ENCODE measurements around the gene SLC45A3. TPM values are rescaled to one million over a fixed set of nuclear protein-coding genes. Genes with fewer than 3 reads are reported as not detected.

SLC45A3 gene
- total RNA-seq, 1 experiment from 2014 or later: 3.0 TPM

- intact Hi-C loops (cut with micrococcal nuclease; ENCODE audit: unreplicated experiment): no loop called here
- H3K4me3 ChIP-seq (ENCODE audit: low read depth in 2 of 2, low read length in 2 of 2): no peak overlapping the region
- no peak for DNase-seq (ENCODE audit: low read depth, low spot score)
- no peak overlapping the region for H3K27ac ChIP-seq (ENCODE audit: low read length)
- in situ Hi-C loops (cut with HindIII; ENCODE audit: low pct_unique_long_range_greater_than_20kb, low sequenced_read_pairs): no loop called here
- H3K27me3 ChIP-seq (ENCODE audit: control insufficient read depth, insufficient read depth, low read length): no peaks in the 10 kb centered on the region
- TF ChIP-seq POLR2AphosphoS5 (IDR thresholded peaks at IDR 0.05; ENCODE audit: low read depth, low read length): no peak
- TF ChIP-seq TCF7L2 (IDR thresholded peaks at IDR 0.05; ENCODE audit: low read depth, low read length): no peak
- TF ChIP-seq REST (IDR thresholded peaks at IDR 0.05; ENCODE audit: insufficient read depth in 1 of 2, low read depth in 2 of 2, low read length in 1 of 2): no peak
- TF ChIP-seq CTCF (IDR thresholded peaks at IDR 0.05): no peak
- no peak for TF ChIP-seq SIN3A (IDR thresholded peaks at IDR 0.05; ENCODE audit: borderline replicate concordance, insufficient read depth, low read depth, low read length)
- ChIA-PET POLR2A (no interaction called here), CTCF (no interaction called here)
- no peaks in the 10 kb centered on the region; the same call in 1 of the 2 replicates for H3K4me1 ChIP-seq (ENCODE audit: control insufficient read depth, insufficient read depth, low read length)
- 0 out of 2 replicates have a peak, but pooled peaks have one; percentile 20 for ATAC-seq
- BruUV-seq (replicated peaks): no TSS peak
- H3K36me3 ChIP-seq (ENCODE audit: control insufficient read depth, insufficient read depth, low read length): no peaks in the 10 kb centered on the region
- H3K9me3 ChIP-seq (ENCODE audit: control insufficient read depth, insufficient read depth, low read depth, low read length): no peaks in the 10 kb centered on the region
Observed at GRCh38 chr1:205693421-205693991, 13.2 kb upstream of the SLC45A3 start.

GRCh38 chr1:205692423-205692822 lies 12.1 kb upstream of the SLC45A3 start:
- POLR2A ChIA-PET: no interaction called here
- BruUV-seq (replicated peaks): no TSS peak

More at GRCh38 chr1:205692423-205692822, 12.1 kb upstream of the SLC45A3 start:
- Histone ChIP-seq H3K27ac (ENCODE audit: low read length) (no peak overlapping the region), H3K27me3 (ENCODE audit: control insufficient read depth, insufficient read depth, low read length) (no peaks in the 10 kb centered on the region), H3K4me1 (ENCODE audit: control insufficient read depth, insufficient read depth, low read length) (no peaks in the 10 kb centered on the region; the same call in 1 of the 2 replicates), H3K9me3 (ENCODE audit: control insufficient read depth, insufficient read depth, low read depth, low read length) (no peaks in the 10 kb centered on the region), H3K36me3 (ENCODE audit: control insufficient read depth, insufficient read depth, low read length) (no peaks in the 10 kb centered on the region), H3K4me3 (ENCODE audit: low read depth in 2 of 2, low read length in 2 of 2) (no peak overlapping the region)
- intact Hi-C loops (cut with micrococcal nuclease; ENCODE audit: unreplicated experiment) (no loop called here), in situ Hi-C loops (cut with HindIII; ENCODE audit: low pct_unique_long_range_greater_than_20kb, low sequenced_read_pairs) (no loop called here)
- ATAC-seq (no peak), DNase-seq (ENCODE audit: low read depth, low spot score) (no peak)
- no peak for TF ChIP-seq TCF7L2 (IDR thresholded peaks at IDR 0.05; ENCODE audit: low read depth, low read length)
- TF ChIP-seq CTCF (IDR thresholded peaks at IDR 0.05): no peak
- no peak for TF ChIP-seq REST (IDR thresholded peaks at IDR 0.05; ENCODE audit: insufficient read depth in 1 of 2, low read depth in 2 of 2, low read length in 1 of 2)
- TF ChIP-seq SIN3A (IDR thresholded peaks at IDR 0.05; ENCODE audit: borderline replicate concordance, insufficient read depth, low read depth, low read length): no peak
- no peak for TF ChIP-seq POLR2AphosphoS5 (IDR thresholded peaks at IDR 0.05; ENCODE audit: low read depth, low read length)
- CTCF ChIA-PET: interaction anchor here (0.7 kb wide), 1 partner anchor 55 kb away, joined by 4 read pairs; no protein-coding TSS in a partner anchor

Data from Panc1 (cell line).